Endothelial cell of umbilical vein (primary cell): ENCODE measurements around the gene SIGMAR1. TPM values are rescaled to one million over a fixed set of nuclear protein-coding genes. Genes with fewer than 3 reads are reported as not detected.

Source experiments
- BruUV-seq: library from RNA; stranded (reverse); fragments of 400-500 nt; replicated peaks from 2 replicates; lab custom pipeline; 2021; lab: Mats Ljungman, UMichigan
- CTCF ChIA-PET: fragments of 300-600, 350-600 bp; sonication (Branson Sonifier 250); formaldehyde crosslinking; loops from one replicate; lab custom pipeline; 2021; ENCODE audit warnings: antibody characterized with exemption, inconsistent platforms; lab: Charles Lee
- POLR2A ChIA-PET: fragments of 300-600, 350-600 bp; sonication (Branson Sonifier 250); formaldehyde crosslinking; loops from one replicate; lab custom pipeline; 2021; ENCODE audit warnings: antibody characterized with exemption, inconsistent platforms; lab: Charles Lee
- DNase-seq: peaks from one replicate; pipeline ENCODE4 v3.0.0-alpha.2; 2011; ENCODE audit warnings: low read depth, low spot score
- FAIRE-seq: peaks from 2 replicates; lab custom pipeline; 2011; peaks lifted over from hg19 to GRCh38; lab: Jason Lieb, UNC
- H2AFZ ChIP-seq: 2 replicates; pipeline ENCODE4 v1.6.0; 2012; ENCODE audit warnings: low read depth, low read length, control low read depth, inconsistent platforms
- H3K27ac ChIP-seq: 2 replicates; pipeline ENCODE4 v1.5.1; 2011; ENCODE audit warnings: low read depth, mild to moderate bottlenecking, control low read depth, low read length, moderate library complexity; ENCODE audit not compliant: insufficient read depth
- H3K27me3 ChIP-seq, 2 experiments: 2 replicates each; pipeline versions ENCODE4 v1.6.0 to v1.6.1; 2011; ENCODE audit warnings: low read length in 2 of 2, mixed read lengths in 1 of 2; ENCODE audit not compliant: control insufficient read depth in 2 of 2, insufficient read depth in 2 of 2
- H3K36me3 ChIP-seq, 2 experiments: 2 replicates in 1 of 2; 3 replicates in 1 of 2; pipeline ENCODE4 v1.5.1; 2011; ENCODE audit warnings: low read length in 2 of 2, mild to moderate bottlenecking in 1 of 2, moderate library complexity in 1 of 2; ENCODE audit not compliant: control insufficient read depth in 2 of 2, insufficient read depth in 2 of 2; ENCODE audit errors: extremely low read depth in 1 of 2
- H3K4me1 ChIP-seq: 3 replicates; pipeline ENCODE4 v1.5.1; 2011; ENCODE audit warnings: mild to moderate bottlenecking, low read length; ENCODE audit not compliant: control insufficient read depth, insufficient read depth; ENCODE audit errors: extremely low read depth
- H3K4me2 ChIP-seq: 2 replicates; pipeline ENCODE4 v1.6.1; 2011; ENCODE audit warnings: low read length, control low read depth, mixed read lengths; ENCODE audit not compliant: insufficient read depth
- H3K4me3 ChIP-seq, 3 experiments: fragments of 200-600 bp in 1 of 3; sonication (generic), shearing (Covaris generic) in 1 of 3; replicated peaks in 1 of 3; 2 replicates each; pipeline ENCODE4 v1.5.1; 2011 to 2016; ENCODE audit warnings: control low read depth in 3 of 3, low read length in 3 of 3, mild to moderate bottlenecking in 2 of 3, inconsistent platforms in 1 of 3, low read depth in 1 of 3, moderate library complexity in 1 of 3; ENCODE audit not compliant: insufficient read depth in 1 of 3
- H3K79me2 ChIP-seq: 2 replicates; pipeline ENCODE4 v1.6.0; 2012; ENCODE audit warnings: low read length, inconsistent platforms; ENCODE audit not compliant: control insufficient read depth, insufficient read depth
- H3K9ac ChIP-seq: replicated peaks from 2 replicates; pipeline ENCODE3; 2011; ENCODE audit warnings: low read length, control low read depth; ENCODE audit not compliant: insufficient read depth; ENCODE audit errors: extremely low read depth
- H3K9me1 ChIP-seq: replicated peaks from 3 replicates; pipeline ENCODE4 v1.6.0; 2011; ENCODE audit warnings: mild to moderate bottlenecking, low read length; ENCODE audit not compliant: control insufficient read depth, insufficient read depth; ENCODE audit errors: extremely low read depth
- H3K9me3 ChIP-seq: replicated peaks from 2 replicates; pipeline ENCODE4 v1.5.1; 2012; ENCODE audit warnings: low read length, inconsistent platforms; ENCODE audit not compliant: control insufficient read depth, insufficient read depth
- H4K20me1 ChIP-seq: replicated peaks from 2 replicates; pipeline ENCODE3; 2011; ENCODE audit warnings: mild to moderate bottlenecking, low read length; ENCODE audit not compliant: control insufficient read depth, insufficient read depth; ENCODE audit errors: extremely low read depth
- EZH2 ChIP-seq: IDR thresholded peaks from 2 replicates; pipeline ENCODE4 v1.6.1; 2012; ENCODE audit warnings: borderline replicate concordance, low read depth, mild to moderate bottlenecking, moderate library complexity, low read length, inconsistent platforms; ENCODE audit not compliant: severe bottlenecking
- FOS ChIP-seq: IDR thresholded peaks from 2 replicates; pipeline ENCODE4 v1.6.1; 2011; ENCODE audit warnings: mild to moderate bottlenecking, low read length, moderate library complexity, borderline replicate concordance; ENCODE audit not compliant: insufficient read depth
- GATA2 ChIP-seq: IDR thresholded peaks from 2 replicates; pipeline ENCODE4 v1.7.0; 2011; ENCODE audit warnings: low read depth, mild to moderate bottlenecking, moderate library complexity, mixed read lengths, low read length; ENCODE audit not compliant: insufficient read length, insufficient read depth
- JUN ChIP-seq: IDR thresholded peaks from 2 replicates; pipeline ENCODE4 v1.6.1; 2011; ENCODE audit warnings: borderline replicate concordance, low read depth; ENCODE audit not compliant: insufficient read length, insufficient read depth
- MYC ChIP-seq: IDR thresholded peaks from one replicate; pipeline ENCODE4 v1.6.1; 2011; ENCODE audit warnings: mild to moderate bottlenecking, low read depth, low read length
- POLR2A ChIP-seq: IDR thresholded peaks from 2 replicates; pipeline ENCODE4 v1.6.1; 2012; ENCODE audit warnings: low read depth, mild to moderate bottlenecking, control low read depth, low read length
- POLR2AphosphoS5 ChIP-seq: IDR thresholded peaks from 2 replicates; pipeline ENCODE4 v1.6.1; 2012; ENCODE audit warnings: low read depth, mild to moderate bottlenecking, control low read depth, low read length, moderate library complexity; ENCODE audit not compliant: insufficient read depth
- dilution Hi-C: fragments of 300-500 bp; cut with MboI; formaldehyde crosslinking; loops from one replicate; pipeline ENCODE4 v1.15.0; 2019; ENCODE audit warnings: low sequenced_read_pairs; ENCODE audit not compliant: extremely low pct_ligation_motif_present
- intact Hi-C: fragments of 100-400 bp; cut with micrococcal nuclease; formaldehyde crosslinking; loops from one replicate; pipeline ENCODE4 v1.10.0; 2022
- polyA plus RNA-seq, 4 experiments: library from polyadenylated mRNA; depleted of rRNA in 3 of 4; stranded (reverse) in 3 of 4; unstranded in 1 of 4; fragments of >200 nt; gene quantifications; 2 replicates each; pipeline versions ENCODE4 v1.2.1 to v1.2.3, GENCODE V29; 2011 to 2012; ENCODE audit warnings: missing spikeins in 1 of 4
- total RNA-seq: library from RNA; stranded (reverse); gene quantifications from 2 replicates; pipeline ENCODE4 v1.2.3, GENCODE V29; 2021
- TF ChIP-seq, protein P1 (sequence below): IDR thresholded peaks from 2 replicates; pipeline ENCODE4 v1.6.1; 2011; ENCODE audit not compliant: insufficient read depth, insufficient read length
- TF ChIP-seq, protein P2 (sequence below), 2 donors: IDR thresholded peaks; 1 replicate in 1 of 2; 2 replicates in 1 of 2; pipeline ENCODE4 v1.5.1; 2011; ENCODE audit warnings: low read length in 2 of 2, mild to moderate bottlenecking in 2 of 2, moderate library complexity in 2 of 2, control low read depth in 1 of 2, inconsistent platforms in 1 of 2, low read depth in 1 of 2; ENCODE audit not compliant: insufficient read depth in 1 of 2; ENCODE audit errors: extremely low read depth in 1 of 2

SIGMAR1 gene
- total and polyA plus RNA-seq, 2 donors (not counting 3 experiments of a cell fraction or from before 2014, with no cell fraction given), result 78.4 to 81.2 TPM

- POLR2A ChIA-PET, result no interaction called here
- H3K79me2 ChIP-seq, result peaks cover 2% of the 10 kb centered on the region
- no peak for TF ChIP-seq EZH2
- no peak for TF ChIP-seq FOS
- TF ChIP-seq POLR2AphosphoS5, result no peak
- TF ChIP-seq, protein P1, sequence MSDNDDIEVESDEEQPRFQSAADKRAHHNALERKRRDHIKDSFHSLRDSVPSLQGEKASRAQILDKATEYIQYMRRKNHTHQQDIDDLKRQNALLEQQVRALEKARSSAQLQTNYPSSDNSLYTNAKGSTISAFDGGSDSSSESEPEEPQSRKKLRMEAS, result no peak
- no peak for TF ChIP-seq GATA2
- no peak for TF ChIP-seq JUN
- no peak for TF ChIP-seq MYC
- no peak for TF ChIP-seq POLR2A
- TF ChIP-seq, protein P2, sequence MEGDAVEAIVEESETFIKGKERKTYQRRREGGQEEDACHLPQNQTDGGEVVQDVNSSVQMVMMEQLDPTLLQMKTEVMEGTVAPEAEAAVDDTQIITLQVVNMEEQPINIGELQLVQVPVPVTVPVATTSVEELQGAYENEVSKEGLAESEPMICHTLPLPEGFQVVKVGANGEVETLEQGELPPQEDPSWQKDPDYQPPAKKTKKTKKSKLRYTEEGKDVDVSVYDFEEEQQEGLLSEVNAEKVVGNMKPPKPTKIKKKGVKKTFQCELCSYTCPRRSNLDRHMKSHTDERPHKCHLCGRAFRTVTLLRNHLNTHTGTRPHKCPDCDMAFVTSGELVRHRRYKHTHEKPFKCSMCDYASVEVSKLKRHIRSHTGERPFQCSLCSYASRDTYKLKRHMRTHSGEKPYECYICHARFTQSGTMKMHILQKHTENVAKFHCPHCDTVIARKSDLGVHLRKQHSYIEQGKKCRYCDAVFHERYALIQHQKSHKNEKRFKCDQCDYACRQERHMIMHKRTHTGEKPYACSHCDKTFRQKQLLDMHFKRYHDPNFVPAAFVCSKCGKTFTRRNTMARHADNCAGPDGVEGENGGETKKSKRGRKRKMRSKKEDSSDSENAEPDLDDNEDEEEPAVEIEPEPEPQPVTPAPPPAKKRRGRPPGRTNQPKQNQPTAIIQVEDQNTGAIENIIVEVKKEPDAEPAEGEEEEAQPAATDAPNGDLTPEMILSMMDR (IDR thresholded peaks at IDR 0.05; ENCODE audit: extremely low read depth in 1 of 2, insufficient read depth in 1 of 2, low read depth in 1 of 2, low read length in 2 of 2), result no peak
- H4K20me1 ChIP-seq, result no peaks in the 10 kb centered on the region
- H3K36me3 ChIP-seq, result peaks cover 0 to 14% of the 10 kb centered on the region in 2 experiments
- no peaks in the 10 kb centered on the region for H3K9me3 ChIP-seq
- no peak overlapping the region for H3K9ac ChIP-seq
- H3K4me2 ChIP-seq, result no peak overlapping the region
- dilution Hi-C loops, result no loop called here
- DNase-seq, result no peak
- peaks cover 20% of the 10 kb centered on the region for H3K4me1 ChIP-seq
- H3K4me3 ChIP-seq, result no peak overlapping the region
- no peaks in the 10 kb centered on the region for H3K27me3 ChIP-seq
- no peak for FAIRE-seq
- CTCF ChIA-PET, result interaction anchor here (0.6 to 7.1 kb wide), 4 partner anchors 10 to 87 kb away, joined by 3 to 130 read pairs (median 5); partner anchors contain the start of gene SIGMAR1
- H3K27ac ChIP-seq, result no peak overlapping the region
- no peaks in the 10 kb centered on the region for H3K9me1 ChIP-seq
- H2AFZ ChIP-seq, result no peak overlapping the region
- intact Hi-C loops, result no loop called here
- BruUV-seq, result no TSS peak
These were observed 22.5 kb downstream of the SIGMAR1 start for GRCh38 chr9:34615132-34615531.
